GM12874 (cell line): ENCODE data around the gene INPP4B.

Source experiments
- CTCF ChIP-seq: IDR thresholded peaks from 2 replicates; pipeline ENCODE4 v1.5.1; 2011; ENCODE audit warnings: low read depth, mild to moderate bottlenecking, control low read depth, low read length, moderate library complexity; ENCODE audit not compliant: insufficient read depth

INPP4B gene

GRCh38 chr4:142367418-142368180 is 478.5 kb downstream of the INPP4B start:
- TF ChIP-seq CTCF: no peak

- TF ChIP-seq CTCF: no peak
Observed at GRCh38 chr4:142366769-142367181, 479.3 kb downstream of the INPP4B start.

GRCh38 chr4:142365391-142365790 is 480.7 kb downstream of the INPP4B start:
- no peak for TF ChIP-seq CTCF

GRCh38 chr4:142363686-142364085 is 482.4 kb downstream of the INPP4B start:
- TF ChIP-seq CTCF: no peak

GRCh38 chr4:142361981-142362380 is 484.1 kb downstream of the INPP4B start:
- TF ChIP-seq CTCF: no peak

- TF ChIP-seq CTCF: no peak
Observed at GRCh38 chr4:142360657-142361056, 485.4 kb downstream of the INPP4B start.

GRCh38 chr4:142358656-142359055 is 487.4 kb downstream of the INPP4B start:
- no peak for TF ChIP-seq CTCF
